Activated T-cell treated with anti-CD3 and anti-CD28 coated beads, Interleukin-2, amount 50 U/mL, for 48 hours (primary cell): Measurements from ENCODE around the gene ARMC2.
"Not testable (repeated sequence)": the region's sequence is repeated elsewhere in the genome, so short reads cannot be mapped to it uniquely, and the experiment has no call there.

Experiments
- DNase-seq, 2 experiments: peaks; one replicate each; pipeline ENCODE4 v3.0.0-alpha.2; 2020

Gene ARMC2

GRCh38 chr6:108848116-108848868, at the start of gene ARMC2:
TSS of gene ARMC2 (plus strand) at chr6:108848422. CDS start at chr6:108854268, 5,846 bp downstream.
- peak; percentile 93 to 96 for DNase-seq

- peak; percentile 64 to 71 for DNase-seq
Observed at GRCh38 chr6:108798670-108799353, 49.4 kb upstream of the ARMC2 start.

GRCh38 chr6:108799354-108799717, 48.9 kb upstream of the ARMC2 start:
- DNase-seq, result no peak

GRCh38 chr6:108799791-108800190, 48.4 kb upstream of the ARMC2 start:
- no peak for DNase-seq

- no peak for DNase-seq
Observed at GRCh38 chr6:108800427-108800864, 47.8 kb upstream of the ARMC2 start.

GRCh38 chr6:108801366-108801765, 46.9 kb upstream of the ARMC2 start:
- no peak for DNase-seq

- DNase-seq, result no peak
Observed at GRCh38 chr6:108803982-108804490, 44.2 kb upstream of the ARMC2 start.

- DNase-seq, result no peak
Observed at GRCh38 chr6:108804956-108805355, 43.3 kb upstream of the ARMC2 start.

GRCh38 chr6:108805611-108806167, 42.5 kb upstream of the ARMC2 start:
- no peak for DNase-seq

GRCh38 chr6:108806171-108806570, 42.1 kb upstream of the ARMC2 start:
- no peak for DNase-seq

- DNase-seq, result no peak
Observed at GRCh38 chr6:108806665-108807064, 41.6 kb upstream of the ARMC2 start.

- DNase-seq, result no peak
Observed at GRCh38 chr6:108807928-108808327, 40.3 kb upstream of the ARMC2 start.

GRCh38 chr6:108809211-108809610, 39.0 kb upstream of the ARMC2 start:
- DNase-seq, result no peak

GRCh38 chr6:108810057-108810643, 38.1 kb upstream of the ARMC2 start:
- DNase-seq, result no peak

GRCh38 chr6:108811490-108811889, 36.7 kb upstream of the ARMC2 start:
- no peak for DNase-seq

GRCh38 chr6:108813218-108813617, 35.0 kb upstream of the ARMC2 start:
- DNase-seq, result not testable (repeated sequence)

GRCh38 chr6:108817276-108817675, 30.9 kb upstream of the ARMC2 start:
- not testable (repeated sequence) for DNase-seq

GRCh38 chr6:108820006-108820405, 28.2 kb upstream of the ARMC2 start:
- no peak for DNase-seq

GRCh38 chr6:108822401-108822800, 25.8 kb upstream of the ARMC2 start:
- DNase-seq, result no peak

- no peak for DNase-seq
Observed at GRCh38 chr6:108825326-108825725, 22.9 kb upstream of the ARMC2 start.

GRCh38 chr6:108831104-108831503, 17.1 kb upstream of the ARMC2 start:
- DNase-seq, result no peak

GRCh38 chr6:108832738-108833137, 15.5 kb upstream of the ARMC2 start:
- DNase-seq, result no peak

GRCh38 chr6:108835218-108835850, 12.9 kb upstream of the ARMC2 start:
- DNase-seq, result peak; percentile 85 to 89
